Hepatocyte (in vitro differentiated cells): Measurements from ENCODE around the gene PAPPA2.

Source experiments
- EZH2 ChIP-seq: fragments of 200-600 bp; sonication (generic); IDR thresholded peaks from 2 replicates; pipeline ENCODE4 v1.6.1; 2016; ENCODE audit warnings: antibody characterized with exemption, mild to moderate bottlenecking, borderline replicate concordance
- TF ChIP-seq, protein P1 (sequence below): fragments of 200-600 bp; sonication (generic); IDR thresholded peaks from 2 replicates; pipeline ENCODE4 v1.5.1; 2016; ENCODE audit warnings: antibody characterized with exemption, mild to moderate bottlenecking; ENCODE audit not compliant: poor library complexity

GRCh38 chr1:176595217-176595616, 132.2 kb downstream of the PAPPA2 start:
- TF ChIP-seq, protein P1, sequence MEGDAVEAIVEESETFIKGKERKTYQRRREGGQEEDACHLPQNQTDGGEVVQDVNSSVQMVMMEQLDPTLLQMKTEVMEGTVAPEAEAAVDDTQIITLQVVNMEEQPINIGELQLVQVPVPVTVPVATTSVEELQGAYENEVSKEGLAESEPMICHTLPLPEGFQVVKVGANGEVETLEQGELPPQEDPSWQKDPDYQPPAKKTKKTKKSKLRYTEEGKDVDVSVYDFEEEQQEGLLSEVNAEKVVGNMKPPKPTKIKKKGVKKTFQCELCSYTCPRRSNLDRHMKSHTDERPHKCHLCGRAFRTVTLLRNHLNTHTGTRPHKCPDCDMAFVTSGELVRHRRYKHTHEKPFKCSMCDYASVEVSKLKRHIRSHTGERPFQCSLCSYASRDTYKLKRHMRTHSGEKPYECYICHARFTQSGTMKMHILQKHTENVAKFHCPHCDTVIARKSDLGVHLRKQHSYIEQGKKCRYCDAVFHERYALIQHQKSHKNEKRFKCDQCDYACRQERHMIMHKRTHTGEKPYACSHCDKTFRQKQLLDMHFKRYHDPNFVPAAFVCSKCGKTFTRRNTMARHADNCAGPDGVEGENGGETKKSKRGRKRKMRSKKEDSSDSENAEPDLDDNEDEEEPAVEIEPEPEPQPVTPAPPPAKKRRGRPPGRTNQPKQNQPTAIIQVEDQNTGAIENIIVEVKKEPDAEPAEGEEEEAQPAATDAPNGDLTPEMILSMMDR = no peak
- TF ChIP-seq EZH2 = no peak
